NCI-H2081 (cell line): ENCODE measurements around the gene SLC39A9.
"Not testable (repeated sequence)": the region's sequence is repeated elsewhere in the genome, so short reads cannot be mapped to it uniquely, and the experiment has no call there.

ENCODE experiments used
- DNase-seq, 2 experiments: peaks; one replicate each; lab custom pipeline; 2025; lab: John Stamatoyannopoulos, UW

The SLC39A9 gene

GRCh38 chr14:69368381-69368780 is 30.1 kb upstream of the SLC39A9 start:
- DNase-seq = no peak

GRCh38 chr14:69370061-69370460 is 28.4 kb upstream of the SLC39A9 start:
- DNase-seq = no peak

- DNase-seq = no peak
Observed at GRCh38 chr14:69372146-69372545, 26.3 kb upstream of the SLC39A9 start.

- no peak for DNase-seq
Observed at GRCh38 chr14:69373104-69373503, 25.4 kb upstream of the SLC39A9 start.

GRCh38 chr14:69374235-69374634 is 24.3 kb upstream of the SLC39A9 start:
- DNase-seq = no peak

- DNase-seq = no peak
Observed at GRCh38 chr14:69375182-69375581, 23.3 kb upstream of the SLC39A9 start.

GRCh38 chr14:69375722-69376121 is 22.8 kb upstream of the SLC39A9 start:
- no peak for DNase-seq

GRCh38 chr14:69376439-69376838 is 22.1 kb upstream of the SLC39A9 start:
- no peak for DNase-seq

- no peak for DNase-seq
Observed at GRCh38 chr14:69378274-69378673, 20.2 kb upstream of the SLC39A9 start.

- DNase-seq = no peak
Observed at GRCh38 chr14:69387311-69387710, 11.2 kb upstream of the SLC39A9 start.

- not testable (repeated sequence) for DNase-seq
Observed at GRCh38 chr14:69391400-69391799, 7.1 kb upstream of the SLC39A9 start.

- no peak for DNase-seq
Observed at GRCh38 chr14:69392481-69392880, 6.0 kb upstream of the SLC39A9 start.

GRCh38 chr14:69395929-69396328 is 2.6 kb upstream of the SLC39A9 start:
- no peak for DNase-seq

GRCh38 chr14:69398818-69399210 is 322 bp downstream of the SLC39A9 start:
- DNase-seq = no peak

- no peak for DNase-seq
Observed at GRCh38 chr14:69399750-69400149, 1.3 kb downstream of the SLC39A9 start.

- DNase-seq = no peak
Observed at GRCh38 chr14:69400154-69400553, 1.7 kb downstream of the SLC39A9 start.

- DNase-seq = no peak
Observed at GRCh38 chr14:69401841-69402240, 3.3 kb downstream of the SLC39A9 start.

GRCh38 chr14:69404478-69404877 is 6.0 kb downstream of the SLC39A9 start:
- DNase-seq = no peak

GRCh38 chr14:69404883-69405282 is 6.4 kb downstream of the SLC39A9 start:
- DNase-seq = no peak

- no peak for DNase-seq
Observed at GRCh38 chr14:69405762-69406161, 7.3 kb downstream of the SLC39A9 start.

GRCh38 chr14:69408331-69408960 is 10.0 kb downstream of the SLC39A9 start:
- DNase-seq = no peak

GRCh38 chr14:69413483-69413882 is 15.0 kb downstream of the SLC39A9 start:
- no peak for DNase-seq

GRCh38 chr14:69416087-69416486 is 17.6 kb downstream of the SLC39A9 start:
- DNase-seq = not testable (repeated sequence)

- no peak for DNase-seq
Observed at GRCh38 chr14:69423279-69423678, 24.8 kb downstream of the SLC39A9 start.
